HEK293T (cell line): ENCODE results near the gene TRIM31.

Source experiments
- CTCF ChIA-PET: fragments of 350-600 bp; formaldehyde crosslinking; extraction: SDS; loops from one replicate; lab custom pipeline; 2021; ENCODE audit warnings: antibody characterized with exemption, inconsistent platforms; lab: Yijun Ruan, JAX
- POLR2A ChIA-PET: fragments of 350-600 bp; formaldehyde crosslinking; extraction: SDS; loops from one replicate; lab custom pipeline; 2020; ENCODE audit warnings: antibody characterized with exemption, inconsistent platforms; lab: Yijun Ruan, JAX
- DNase-seq: peaks from one replicate; pipeline ENCODE4 v3.0.0; 2012; ENCODE audit warnings: mixed read lengths; ENCODE audit errors: extremely low spot score
- ARNT ChIP-seq: fragments of 450-650 bp; IDR thresholded peaks from 2 replicates; pipeline ENCODE4 v1.6.1; 2017; ENCODE audit warnings: mild to moderate bottlenecking
- BHLHE40 ChIP-seq: fragments of 450-650 bp; IDR thresholded peaks from 2 replicates; pipeline ENCODE4 v1.6.1; 2016; ENCODE audit warnings: mild to moderate bottlenecking, moderate library complexity, borderline replicate concordance
- CTBP1 ChIP-seq: fragments of 450-650 bp; IDR thresholded peaks from 2 replicates; pipeline ENCODE4 v1.6.1; 2016; ENCODE audit warnings: borderline replicate concordance
- ELF4 ChIP-seq: fragments of 450-650 bp; IDR thresholded peaks from 2 replicates; pipeline ENCODE4 v1.6.1; 2017; ENCODE audit warnings: antibody characterized with exemption
- FOXA1 ChIP-seq: fragments of 450-650 bp; IDR thresholded peaks from 2 replicates; pipeline ENCODE4 v1.6.1; 2016; ENCODE audit warnings: mild to moderate bottlenecking
- FOXK2 ChIP-seq: fragments of 450-650 bp; IDR thresholded peaks from 2 replicates; pipeline ENCODE4 v1.6.1; 2016; ENCODE audit warnings: mild to moderate bottlenecking
- FOXM1 ChIP-seq: fragments of 450-650 bp; IDR thresholded peaks from 2 replicates; pipeline ENCODE4 v1.6.1; 2017; ENCODE audit warnings: mild to moderate bottlenecking, borderline replicate concordance
- HDGF ChIP-seq: fragments of 450-650 bp; IDR thresholded peaks from 2 replicates; pipeline ENCODE4 v1.6.1; 2017; ENCODE audit warnings: antibody characterized with exemption, borderline replicate concordance
- L3MBTL2 ChIP-seq: fragments of 450-650 bp; conservative IDR thresholded peaks from 2 replicates; pipeline ENCODE4 v1.6.1; 2016; ENCODE audit warnings: mild to moderate bottlenecking
- LEF1 ChIP-seq: fragments of 450-650 bp; IDR thresholded peaks from 2 replicates; pipeline ENCODE4 v1.6.1; 2017; ENCODE audit warnings: mild to moderate bottlenecking, borderline replicate concordance
- NFRKB ChIP-seq: fragments of 450-650 bp; IDR thresholded peaks from 2 replicates; pipeline ENCODE4 v1.6.1; 2016; ENCODE audit warnings: mild to moderate bottlenecking, moderate library complexity
- SP1 ChIP-seq: fragments of 450-650 bp; IDR thresholded peaks from 2 replicates; pipeline ENCODE4 v1.6.1; 2017
- SUZ12 ChIP-seq: fragments of 450-650 bp; IDR thresholded peaks from 2 replicates; pipeline ENCODE4 v1.6.1; 2016; ENCODE audit warnings: mild to moderate bottlenecking
- TARDBP ChIP-seq: fragments of 450-650 bp; IDR thresholded peaks from 2 replicates; pipeline ENCODE4 v1.6.1; 2016
- ZNF384 ChIP-seq: fragments of 450-650 bp; IDR thresholded peaks from 2 replicates; pipeline ENCODE4 v1.6.1; 2016
- TF ChIP-seq, protein P1 (sequence below): fragments of 450-650 bp; IDR thresholded peaks from 2 replicates; pipeline ENCODE4 v1.6.1; 2016

Gene TRIM31

DNA sequence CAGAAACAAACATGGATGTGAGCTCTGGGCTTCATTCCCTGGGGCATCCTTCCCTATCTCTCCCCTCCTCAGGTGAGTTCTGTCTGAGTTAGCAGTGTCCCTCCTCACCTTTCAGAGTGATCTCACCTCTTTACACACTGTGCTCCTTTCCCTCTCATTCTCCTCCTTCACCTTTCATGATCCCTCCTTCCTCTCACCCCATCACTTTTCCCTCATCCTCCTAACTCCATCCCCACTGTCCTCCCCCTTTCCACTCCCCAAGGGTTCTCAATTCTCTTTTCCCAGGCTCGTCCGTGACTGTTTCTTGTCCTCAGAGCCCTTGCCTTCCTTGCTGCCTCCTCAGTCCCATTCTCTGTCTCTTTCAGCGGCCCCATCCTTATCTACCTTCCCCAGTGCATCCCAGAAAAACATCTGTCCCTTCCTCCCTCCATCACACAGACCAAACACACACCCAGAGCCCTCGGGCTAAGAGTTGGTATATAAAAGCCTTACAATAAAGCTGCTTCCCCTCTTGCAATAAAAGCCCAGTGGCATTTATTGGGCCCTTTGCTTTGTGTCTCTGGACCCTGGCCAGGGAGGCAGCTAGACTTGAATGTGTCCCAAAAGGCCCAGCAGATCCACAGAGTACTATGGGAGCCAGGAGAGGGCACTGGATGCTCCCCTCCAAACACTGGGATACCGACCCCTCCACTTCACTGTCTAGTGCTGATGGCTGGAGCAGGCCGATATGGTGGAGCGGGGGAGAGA is 39.2 kb downstream of the TRIM31 start:
- CTCF ChIA-PET = no interaction called here
- no peak for DNase-seq
- no peak for TF ChIP-seq HDGF
- no peak for TF ChIP-seq NFRKB
- no peak for TF ChIP-seq FOXM1
- no peak for TF ChIP-seq ZNF384
- no peak for TF ChIP-seq SP1
- no peak for TF ChIP-seq CTBP1
- no peak for TF ChIP-seq L3MBTL2
- TF ChIP-seq FOXK2 = no peak
- POLR2A ChIA-PET = interaction anchor here (1.1 to 1.2 kb wide), 2 partner anchors 13 to 28 kb away, joined by 3 to 4 read pairs; partner anchors contain the start of gene POLR1H

DNA sequence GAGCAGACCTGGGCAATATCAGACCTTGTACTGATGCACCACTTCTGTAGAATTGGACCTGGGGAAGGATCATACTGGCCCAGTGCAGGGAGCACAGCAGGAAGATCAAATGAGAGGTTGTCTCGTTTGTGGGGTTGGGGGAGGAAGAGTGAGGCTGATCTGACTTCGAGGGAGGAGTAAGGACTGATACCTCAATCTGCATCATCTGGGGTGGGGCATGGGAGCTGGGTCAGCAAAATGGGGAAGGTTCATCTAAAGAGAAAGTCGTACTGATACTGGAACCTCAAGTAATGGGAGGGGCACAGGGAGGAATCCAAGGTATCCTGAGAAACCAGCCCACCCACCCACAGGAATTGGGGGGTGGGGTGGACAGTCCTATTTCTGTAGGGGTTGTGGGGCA is 41.0 kb downstream of the TRIM31 start:
- ChIA-PET CTCF (no interaction called here), POLR2A (no interaction called here)
- no peak for DNase-seq
- no peak for TF ChIP-seq TARDBP
- TF ChIP-seq FOXA1 = no peak
- TF ChIP-seq ELF4 = no peak
- TF ChIP-seq FOXK2 = no peak
- TF ChIP-seq FOXM1 = no peak
- TF ChIP-seq CTBP1 = no peak
- no peak for TF ChIP-seq BHLHE40
- TF ChIP-seq L3MBTL2 = no peak
- no peak for TF ChIP-seq LEF1
- TF ChIP-seq, protein P1, sequence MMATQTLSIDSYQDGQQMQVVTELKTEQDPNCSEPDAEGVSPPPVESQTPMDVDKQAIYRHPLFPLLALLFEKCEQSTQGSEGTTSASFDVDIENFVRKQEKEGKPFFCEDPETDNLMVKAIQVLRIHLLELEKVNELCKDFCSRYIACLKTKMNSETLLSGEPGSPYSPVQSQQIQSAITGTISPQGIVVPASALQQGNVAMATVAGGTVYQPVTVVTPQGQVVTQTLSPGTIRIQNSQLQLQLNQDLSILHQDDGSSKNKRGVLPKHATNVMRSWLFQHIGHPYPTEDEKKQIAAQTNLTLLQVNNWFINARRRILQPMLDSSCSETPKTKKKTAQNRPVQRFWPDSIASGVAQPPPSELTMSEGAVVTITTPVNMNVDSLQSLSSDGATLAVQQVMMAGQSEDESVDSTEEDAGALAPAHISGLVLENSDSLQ = no peak
- TF ChIP-seq ARNT = no peak
- TF ChIP-seq HDGF = no peak
- TF ChIP-seq ZNF384 = no peak
- TF ChIP-seq SUZ12 = no peak

DNA sequence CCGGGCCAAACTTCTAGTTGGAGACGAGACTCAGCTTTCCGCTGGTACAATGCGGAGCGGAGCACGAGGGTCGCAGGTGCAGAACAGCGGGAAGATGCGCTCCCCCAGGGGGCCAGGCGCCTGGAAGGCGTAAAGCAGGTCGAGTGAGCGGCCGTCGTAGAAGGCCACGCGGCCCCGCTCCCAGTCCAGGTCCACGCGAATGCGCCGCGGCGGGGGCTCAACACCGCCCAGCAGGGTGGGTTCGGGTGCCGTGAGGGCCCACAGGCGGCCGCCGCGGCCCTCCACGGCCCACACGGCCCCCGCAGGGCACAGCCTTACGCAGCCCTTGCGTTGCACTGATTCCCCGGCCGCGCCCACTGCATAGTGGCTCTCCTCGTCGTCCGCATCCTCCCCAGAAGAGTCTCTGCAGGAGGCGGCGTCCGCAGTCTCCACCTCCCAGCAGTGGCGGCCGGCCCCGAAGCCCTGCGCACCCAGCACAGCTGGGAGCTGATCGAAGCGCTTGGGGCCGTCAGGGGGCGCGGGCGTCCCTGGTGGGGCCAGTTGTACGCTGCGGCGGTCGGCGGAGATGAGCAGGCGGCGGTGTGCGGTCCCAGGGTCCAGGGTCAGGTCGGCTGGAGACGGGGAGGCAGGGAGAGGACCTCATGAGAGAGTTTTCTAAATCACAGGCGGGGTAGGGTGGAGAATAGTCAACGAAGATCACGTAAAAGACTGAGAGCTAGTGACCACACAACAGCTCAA is 41.6 kb downstream of the TRIM31 start:
- no peak for DNase-seq
- TF ChIP-seq, protein P1 = no peak
- TF ChIP-seq L3MBTL2 = no peak
- POLR2A ChIA-PET = interaction anchor here (2.4 kb wide), 1 partner anchor 11 kb away, joined by 10 read pairs; the partner anchor contains the start of gene POLR1H
- CTCF ChIA-PET = no interaction called here

DNA sequence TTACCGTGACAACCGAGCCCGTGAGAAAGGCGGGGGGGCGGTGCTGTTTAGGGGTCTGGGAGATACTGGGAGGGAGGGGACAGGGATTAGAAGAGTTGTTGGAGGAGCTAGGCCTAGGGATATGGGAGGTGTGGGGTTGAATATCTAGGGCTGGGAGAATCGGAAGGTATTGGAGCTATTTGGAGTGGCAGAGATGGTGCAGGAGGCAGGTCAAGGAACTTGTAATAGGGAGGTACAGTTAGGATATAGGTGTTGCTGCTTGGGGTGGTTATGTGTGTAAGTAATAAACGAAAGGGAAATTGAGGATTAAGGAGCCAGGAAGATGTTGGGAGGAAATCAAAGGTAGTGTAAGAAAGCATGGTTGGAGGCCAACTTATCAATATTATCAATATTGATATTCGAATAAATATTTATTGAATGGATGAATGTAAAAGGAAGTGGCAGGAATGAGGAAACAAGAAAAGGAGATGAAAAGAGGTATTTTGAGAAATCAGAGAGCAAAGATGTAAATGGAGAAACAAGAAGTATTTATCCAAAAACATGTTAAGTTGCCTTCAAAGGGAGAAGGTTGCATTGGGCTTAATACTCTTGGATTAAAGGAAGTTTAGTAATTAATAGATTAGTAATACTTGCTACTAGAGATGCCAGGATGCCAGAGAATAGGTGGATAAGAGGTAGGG is 45.3 kb downstream of the TRIM31 start:
- CTCF ChIA-PET = no interaction called here
- POLR2A ChIA-PET = interaction anchor here (0.9 to 2.4 kb wide), 4 partner anchors 34 to 145 kb away, joined by 3 to 11 read pairs (median 5); partner anchors contain the start of gene TRIM26
- no peak for DNase-seq
- TF ChIP-seq FOXA1 (no peak), FOXK2 (no peak), SP1 (no peak), CTBP1 (no peak), L3MBTL2 (no peak), SUZ12 (no peak), NFRKB (no peak)

DNA sequence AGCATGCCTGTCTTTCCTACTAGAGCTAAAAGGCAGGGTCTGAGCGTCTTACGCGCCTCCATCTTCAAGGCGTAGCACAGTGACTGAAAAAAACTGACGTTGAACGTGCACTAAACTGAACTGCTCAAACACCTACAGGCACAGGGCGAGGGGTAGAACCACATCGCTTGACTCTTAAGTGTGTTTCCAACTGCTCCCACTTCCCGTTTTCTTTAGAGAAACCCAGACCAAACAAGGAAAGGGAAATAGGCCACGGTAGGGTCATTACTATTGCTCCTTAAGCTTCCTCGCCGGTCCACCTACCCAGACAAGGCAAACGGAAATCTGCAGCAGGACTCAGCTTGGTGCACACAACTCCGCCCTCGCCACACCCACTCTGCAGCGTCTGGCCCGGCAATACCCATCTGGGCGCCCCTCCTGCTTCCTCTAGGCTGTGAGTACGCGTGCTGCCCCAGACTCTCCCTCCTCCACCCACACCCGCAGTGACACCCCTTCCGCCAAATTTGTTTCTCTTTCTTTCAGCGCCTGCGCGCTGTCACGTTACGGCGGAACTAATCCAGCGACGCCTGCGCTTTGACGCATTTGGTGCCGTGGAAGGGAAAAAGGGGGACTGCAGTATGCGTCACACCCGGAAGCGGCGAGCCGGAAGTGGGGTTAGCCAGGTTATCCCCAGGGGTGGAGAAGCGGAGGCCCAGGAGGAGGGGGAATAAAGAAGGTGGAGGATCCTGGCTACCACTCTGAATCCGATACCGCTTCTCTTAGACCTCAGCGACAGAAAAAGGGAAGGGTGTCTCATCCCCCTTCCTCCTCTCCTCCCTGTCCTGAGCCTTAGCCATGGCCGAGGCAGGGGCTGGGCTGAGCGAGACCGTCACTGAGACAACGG is 46.1 kb downstream of the TRIM31 start, which contains the start of gene PPP1R11:
Gene PPP1R11, plus strand, starts transcription at position 622 of the 883 bp plus-strand sequence. Its CDS starts 213 bp downstream, at position 835.
- DNase-seq = peak; percentile 91
- TF ChIP-seq ELF4 (peak; percentile 80), L3MBTL2 (peak; percentile 40), SUZ12 (no peak), NFRKB (no peak), FOXK2 (no peak), ARNT (no peak), FOXM1 (no peak), SP1 (no peak), BHLHE40 (no peak), ZNF384 (no peak), HDGF (0 out of 2 replicates have a peak, but pooled peaks have one; percentile 53), FOXA1 (no peak), LEF1 (no peak), TARDBP (no peak), CTBP1 (0 out of 2 replicates have a peak, but pooled peaks have one; percentile 11)
- TF ChIP-seq, protein P1 = peak; percentile 78
- POLR2A ChIA-PET = interaction anchor here (0.6 to 2.4 kb wide), 9 partner anchors 12 to 434 kb away, joined by 3 to 11 read pairs (median 3); partner anchors contain the start of genes GABBR1 and TRIM26
- CTCF ChIA-PET = interaction anchor here (0.6 to 1.4 kb wide), 3 partner anchors 30 to 413 kb away, joined by 3 to 4 read pairs (median 4); no protein-coding TSS in a partner anchor
